ENCODE results near the gene ARMC3. TPM values are rescaled to one million over a fixed set of nuclear protein-coding genes. Genes with fewer than 3 reads are reported as not detected.

ARMC3 gene
- total and polyA plus RNA-seq, 8 donors, result 1.6 to 10.0 (median 8.4) TPM; not detected in 1

- Histone ChIP-seq H3K27ac (no peak overlapping the region), H3K27me3 (peaks cover 0 to 3% of the 10 kb centered on the region in 2 donors), H3K4me3 (no peak overlapping the region), H3K4me1 (no peaks in the 10 kb centered on the region), H3K36me3 (no peaks in the 10 kb centered on the region), H3K9me3 (no peaks in the 10 kb centered on the region)
- TF ChIP-seq CTCF (IDR thresholded peaks at IDR 0.05), result no peak
- intact Hi-C loops (cut with DNase I), result no loop called here
- ATAC-seq, result no peak
- DNase-seq, result no peak
These were observed 85.9 kb downstream of the ARMC3 start for GRCh38 chr10:23013581-23014335.

GRCh38 chr10:23015021-23015707 is 87.3 kb downstream of the ARMC3 start:
- intact Hi-C loops (cut with DNase I), result no loop called here

GRCh38 chr10:23016636-23017035 is 88.8 kb downstream of the ARMC3 start:
- Histone ChIP-seq H3K4me1 (no peaks in the 10 kb centered on the region), H3K27ac (no peak overlapping the region), H3K9me3 (peaks cover 0 to 6% of the 10 kb centered on the region in 2 donors), H3K36me3 (no peaks in the 10 kb centered on the region), H3K4me3 (no peak overlapping the region), H3K27me3 (no peaks in the 10 kb centered on the region)
- intact Hi-C loops (cut with DNase I), result no loop called here
- DNase-seq, result no peak
- ATAC-seq, result no peak
- TF ChIP-seq CTCF (IDR thresholded peaks at IDR 0.05), result no peak

More at GRCh38 chr10:23015021-23015707, 87.3 kb downstream of the ARMC3 start:
- Histone ChIP-seq H3K4me1 (no peaks in the 10 kb centered on the region), H3K36me3 (no peaks in the 10 kb centered on the region), H3K9me3 (no peaks in the 10 kb centered on the region), H3K4me3 (no peak overlapping the region), H3K27me3 (no peaks in the 10 kb centered on the region), H3K27ac (no peak overlapping the region)
- no peak for TF ChIP-seq CTCF (IDR thresholded peaks at IDR 0.05)
- ATAC-seq (no peak), DNase-seq (no peak)

- peaks cover 0 to 12% of the 10 kb centered on the region in 2 donors for H3K27me3 ChIP-seq
- no peak overlapping the region for H3K27ac ChIP-seq
- DNase-seq, result no peak
- H3K9me3 ChIP-seq, result peaks cover 0 to 19% of the 10 kb centered on the region in 2 donors
- no peak for ATAC-seq
- no peak for TF ChIP-seq CTCF (IDR thresholded peaks at IDR 0.05)
- H3K4me3 ChIP-seq, result no peak overlapping the region
- H3K4me1 ChIP-seq, result no peaks in the 10 kb centered on the region
- H3K36me3 ChIP-seq, result no peaks in the 10 kb centered on the region
- intact Hi-C loops (cut with DNase I), result no loop called here
These were observed 91.8 kb downstream of the ARMC3 start for GRCh38 chr10:23019633-23020032.

- Histone ChIP-seq H3K9me3 (peaks cover 0 to 19% of the 10 kb centered on the region in 2 donors), H3K4me3 (no peak overlapping the region), H3K4me1 (no peaks in the 10 kb centered on the region), H3K36me3 (no peaks in the 10 kb centered on the region), H3K27me3 (peaks cover 0 to 12% of the 10 kb centered on the region in 2 donors), H3K27ac (no peak overlapping the region)
- DNase-seq (no peak), ATAC-seq (no peak)
- intact Hi-C loops (cut with DNase I), result no loop called here
- TF ChIP-seq CTCF (IDR thresholded peaks at IDR 0.05), result no peak
These were observed 93.6 kb downstream of the ARMC3 start for GRCh38 chr10:23021430-23021829.

Data from left lung (tissue), 10 donors.